ENCODE data around the gene CCDC28A. TPM values are rescaled to one million over a fixed set of nuclear protein-coding genes. Genes with fewer than 3 reads are reported as not detected.

Gene CCDC28A
- total RNA-seq: 11.3 and 13.7 TPM in 2 replicates

DNA sequence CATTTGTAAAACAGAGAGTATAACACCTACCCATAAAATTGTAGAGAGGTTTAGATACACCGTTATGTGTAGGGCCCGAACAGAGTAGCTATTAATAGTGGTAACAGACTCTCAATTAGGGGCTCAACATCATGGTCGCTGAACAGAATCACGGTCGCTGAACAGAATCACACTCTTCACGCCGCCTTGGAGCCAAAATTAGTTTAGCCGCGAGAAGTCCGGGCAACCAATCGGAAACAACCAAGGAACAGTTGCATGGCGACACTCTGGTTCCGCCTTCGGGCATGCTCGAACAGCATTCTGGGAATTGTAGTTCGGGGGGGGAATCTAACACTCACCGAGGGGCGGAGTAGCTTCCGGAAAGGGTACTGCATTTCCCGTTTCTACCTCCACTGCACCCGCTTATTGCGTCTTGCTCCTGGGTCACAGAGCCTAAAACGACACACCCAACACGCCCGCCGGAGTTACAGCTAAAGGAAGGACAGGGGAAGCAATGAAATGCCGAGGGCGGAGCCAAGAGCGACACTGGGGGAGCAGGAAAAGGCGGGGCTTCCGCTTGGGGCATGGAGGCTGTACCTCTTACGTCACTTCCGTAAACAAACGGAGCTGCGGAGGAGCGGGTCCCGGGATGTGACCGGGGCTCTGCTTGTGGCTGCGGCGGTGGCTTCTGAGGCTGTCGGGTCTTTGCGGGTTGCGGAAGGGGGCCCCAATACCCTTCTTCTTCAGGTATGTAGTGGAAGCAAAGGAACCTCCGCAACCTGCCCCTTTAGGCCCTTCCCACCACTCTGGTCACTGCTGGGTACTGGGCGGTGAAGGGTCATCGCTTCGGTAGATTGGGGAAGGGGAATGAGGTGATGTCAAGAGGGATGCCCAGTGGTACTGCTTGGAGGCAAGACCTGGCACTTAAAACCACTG, at the start of gene CCDC28A:
Gene CCDC28A, plus strand, starts transcription at position 593 of the 915 bp plus-strand sequence. CDS start 2,352 bp downstream, outside the sequence.

DNA sequence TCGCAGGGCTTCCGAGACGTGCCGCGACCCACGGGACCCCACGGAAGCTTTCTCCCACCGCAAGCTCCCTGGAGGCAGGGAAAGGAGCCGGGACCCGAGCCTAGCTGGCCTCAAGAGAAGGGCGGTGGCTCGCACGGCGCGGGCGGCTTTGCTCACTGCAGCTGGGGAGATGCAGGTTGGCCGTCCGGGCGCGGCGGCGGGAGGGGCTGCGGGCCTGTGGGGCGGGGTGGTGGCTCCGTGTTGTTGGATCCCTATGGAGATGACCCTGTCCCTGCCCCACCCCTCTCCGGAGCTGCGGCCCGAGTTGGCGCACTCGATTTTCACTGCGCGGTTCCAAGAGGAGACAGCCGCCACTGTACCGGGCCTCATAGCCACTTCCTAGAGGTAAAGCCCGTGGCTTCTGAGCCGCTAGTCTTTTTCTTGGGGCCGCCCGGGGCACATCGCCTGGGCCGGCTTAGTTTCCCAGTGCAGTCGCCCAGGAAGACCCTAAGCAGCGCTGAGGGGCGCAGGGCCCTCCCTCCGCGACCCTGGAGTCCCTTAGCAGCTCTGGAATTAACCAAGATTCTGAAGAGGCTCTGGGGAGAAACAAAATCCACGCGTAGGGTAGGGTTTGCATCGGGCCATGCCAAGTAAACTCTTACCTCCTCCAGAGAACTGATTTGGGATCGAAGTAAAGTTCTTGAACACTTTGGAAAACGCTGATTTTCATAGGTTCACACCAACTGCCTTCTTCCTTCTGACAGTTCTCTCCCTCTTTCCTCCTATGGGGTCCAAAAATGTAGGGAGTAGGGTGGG, 22.4 kb downstream of the CCDC28A start, which contains the start of gene ECT2L:
Gene ECT2L, plus strand, starts transcription at position 279 of the 795 bp plus-strand sequence. CDS start 17,188 bp downstream, outside the sequence.

Other genes with a start within 250 kb of the CCDC28A start
- not detected in 2 replicates for gene ECT2L, start 22.3 kb downstream of the CCDC28A start, total RNA-seq
- gene REPS1, start 214.5 kb downstream of the CCDC28A start, total RNA-seq: 26.2 and 29.9 TPM in 2 replicates

Data from endothelial cell of coronary artery (primary cell).